Immature natural killer cell (primary cell): Measurements from ENCODE around the gene RGS12. TPM values are rescaled to one million over a fixed set of nuclear protein-coding genes. Genes with fewer than 3 reads are reported as not detected.

Experiments
- DNase-seq, 3 donors: peaks; one replicate each; pipeline ENCODE4 v3.0.0; 2022; ENCODE audit warnings: mixed read lengths in 1 of 3
- H3K27ac Mint-ChIP-seq, 6 donors: one replicate each; pipeline ENCODE4 v1.8.0; 2020; ENCODE audit warnings: mixed read lengths in 6 of 6, mild to moderate bottlenecking in 5 of 6, inconsistent platforms in 4 of 6, moderate library complexity in 3 of 6
- H3K27me3 Mint-ChIP-seq, 3 donors: one replicate each; pipeline ENCODE4 v1.8.0; 2020 to 2021; ENCODE audit warnings: low read depth in 3 of 3, mild to moderate bottlenecking in 3 of 3, mixed read lengths in 3 of 3, moderate library complexity in 3 of 3, inconsistent platforms in 1 of 3
- H3K36me3 Mint-ChIP-seq, 3 donors: one replicate each; pipeline ENCODE4 v1.8.0; 2020; ENCODE audit warnings: mixed read lengths in 3 of 3, inconsistent platforms in 2 of 3, mild to moderate bottlenecking in 2 of 3
- H3K4me1 Mint-ChIP-seq, 2 donors: one replicate each; pipeline ENCODE4 v1.8.0; 2020; ENCODE audit warnings: inconsistent platforms in 2 of 2, mild to moderate bottlenecking in 2 of 2, mixed read lengths in 2 of 2, moderate library complexity in 1 of 2
- H3K4me3 Mint-ChIP-seq, 5 donors: one replicate each; pipeline ENCODE4 v1.8.0; 2020; ENCODE audit warnings: mild to moderate bottlenecking in 5 of 5, mixed read lengths in 5 of 5, inconsistent platforms in 3 of 5, moderate library complexity in 3 of 5
- H3K9me3 Mint-ChIP-seq, 6 donors: one replicate each; pipeline ENCODE4 v1.8.0; 2020; ENCODE audit warnings: mild to moderate bottlenecking in 6 of 6, mixed read lengths in 6 of 6, inconsistent platforms in 4 of 6, moderate library complexity in 3 of 6
- polyA plus RNA-seq, 3 donors: library from polyadenylated mRNA; unstranded; fragments of 300-500 nt; fragmentation: Illumina TruSeq; gene quantifications; one replicate each; pipeline ENCODE4 v1.2.3, GENCODE V29; 2021

Gene RGS12
- polyA plus RNA-seq, 3 donors from 2014 or later, result 2.5 to 2.7 TPM; not detected in 1

DNA sequence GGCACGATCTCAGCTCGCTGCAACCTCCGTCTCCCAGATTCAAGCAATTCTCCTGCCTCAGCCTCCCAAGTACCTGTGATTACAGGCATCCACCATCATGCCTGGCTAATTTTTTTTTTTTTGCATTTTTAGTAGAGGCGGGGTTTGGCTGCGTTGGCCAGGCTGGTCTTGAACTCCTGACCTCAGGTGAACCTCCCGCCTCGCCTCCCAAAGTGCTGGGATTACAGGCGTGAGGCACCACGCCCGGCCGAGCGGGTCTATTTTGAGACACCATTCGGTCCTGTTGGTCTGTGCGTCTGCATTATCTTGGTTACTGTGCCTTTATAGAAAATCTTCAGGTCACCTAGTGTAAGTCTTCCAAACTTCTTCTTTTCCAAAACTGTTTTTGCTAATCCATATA is 21.7 kb upstream of the RGS12 start:
- Mint-ChIP-seq H3K4me1 (no peaks in the 10 kb centered on the region), H3K27ac (no peak overlapping the region), H3K36me3 (peaks cover 0 to 7% (median 0%) of the 10 kb centered on the region in 3 donors), H3K9me3 (peaks cover 0 to 4% (median 0%) of the 10 kb centered on the region in 6 donors), H3K4me3 (no peak overlapping the region), H3K27me3 (peaks cover 0 to 3% (median 0%) of the 10 kb centered on the region in 3 donors)
- no peak for DNase-seq

DNA sequence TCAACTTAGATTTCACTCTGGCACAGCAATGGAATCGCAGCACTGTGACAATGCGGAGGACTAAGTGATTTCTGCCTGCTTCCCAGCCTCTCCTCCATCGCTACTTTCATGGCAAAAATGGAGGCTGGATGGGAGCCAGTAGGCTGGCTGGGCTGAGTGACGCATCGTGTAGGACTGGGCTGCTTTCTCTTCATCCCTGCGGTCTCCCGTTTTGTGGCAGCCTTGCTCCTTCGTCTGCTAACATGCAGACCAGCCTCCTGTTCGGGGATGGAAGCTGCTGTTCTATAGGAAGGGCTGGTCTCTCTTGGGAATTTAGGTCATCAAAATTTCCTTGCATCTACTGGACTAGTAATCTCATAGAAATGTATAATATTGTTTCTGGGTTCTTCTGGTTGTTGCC is 15.8 kb upstream of the RGS12 start:
- H3K27ac Mint-ChIP-seq, result no peak overlapping the region
- no peak overlapping the region for H3K4me3 Mint-ChIP-seq
- peaks cover 0 to 7% (median 2%) of the 10 kb centered on the region in 6 donors for H3K9me3 Mint-ChIP-seq
- no peaks in the 10 kb centered on the region for H3K4me1 Mint-ChIP-seq
- peaks cover 6 to 26% (median 7%) of the 10 kb centered on the region in 3 donors for H3K36me3 Mint-ChIP-seq
- DNase-seq, result no peak
- H3K27me3 Mint-ChIP-seq, result peaks cover 2 to 6% (median 5%) of the 10 kb centered on the region in 3 donors

DNA sequence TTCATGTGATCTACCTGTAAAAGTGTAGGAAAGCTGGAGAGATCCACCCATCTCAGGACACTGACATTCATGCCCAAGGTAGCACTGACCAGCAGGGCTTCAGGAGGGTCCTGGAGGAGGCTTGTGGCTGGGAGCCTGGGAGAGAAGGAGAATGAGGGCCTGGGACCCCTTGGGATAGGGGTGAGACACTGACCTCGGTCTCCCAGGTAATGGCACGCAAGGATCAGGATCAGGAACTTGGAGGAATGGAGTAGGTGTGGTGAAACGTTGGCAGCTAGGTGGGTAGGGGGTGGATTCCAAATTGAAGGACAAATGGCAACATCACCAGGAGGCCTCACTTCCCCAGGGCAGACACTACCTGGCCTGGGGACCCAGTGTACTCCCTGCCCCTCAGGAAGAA is 12.4 kb upstream of the RGS12 start:
- Mint-ChIP-seq H3K9me3 (peaks cover 0 to 5% (median 2%) of the 10 kb centered on the region in 6 donors), H3K27ac (no peak overlapping the region), H3K4me3 (no peak overlapping the region), H3K4me1 (no peaks in the 10 kb centered on the region), H3K27me3 (peaks cover 5 to 7% (median 6%) of the 10 kb centered on the region in 3 donors), H3K36me3 (peaks cover 6 to 22% (median 7%) of the 10 kb centered on the region in 3 donors)
- DNase-seq, result no peak

DNA sequence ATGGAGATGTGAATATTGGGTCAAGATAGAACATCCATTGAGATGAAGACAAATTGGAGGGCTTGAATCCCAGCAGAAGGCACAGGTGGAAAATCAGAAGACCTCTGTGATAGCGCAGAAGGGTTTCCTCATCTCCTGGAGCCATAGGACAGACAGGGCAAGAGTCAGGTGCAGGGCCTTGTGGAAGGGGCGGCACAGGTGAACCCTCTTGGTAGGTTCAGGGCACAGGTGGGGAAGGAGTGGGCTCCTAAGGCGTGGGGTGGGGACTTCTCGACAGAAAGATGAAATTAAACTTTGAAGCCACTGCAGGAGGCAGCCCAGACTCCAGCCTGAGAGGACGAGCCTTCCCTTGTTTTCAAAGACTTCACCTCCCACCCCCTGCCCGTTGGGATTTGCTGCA is 9.3 kb upstream of the RGS12 start:
- Mint-ChIP-seq H3K27ac (no peak overlapping the region), H3K36me3 (peaks cover 0 to 16% (median 4%) of the 10 kb centered on the region in 3 donors), H3K9me3 (peaks cover 0 to 5% (median 2%) of the 10 kb centered on the region in 6 donors), H3K4me3 (no peak overlapping the region), H3K27me3 (peaks cover 7 to 13% (median 9%) of the 10 kb centered on the region in 3 donors), H3K4me1 (no peaks in the 10 kb centered on the region)
- DNase-seq, result no peak

DNA sequence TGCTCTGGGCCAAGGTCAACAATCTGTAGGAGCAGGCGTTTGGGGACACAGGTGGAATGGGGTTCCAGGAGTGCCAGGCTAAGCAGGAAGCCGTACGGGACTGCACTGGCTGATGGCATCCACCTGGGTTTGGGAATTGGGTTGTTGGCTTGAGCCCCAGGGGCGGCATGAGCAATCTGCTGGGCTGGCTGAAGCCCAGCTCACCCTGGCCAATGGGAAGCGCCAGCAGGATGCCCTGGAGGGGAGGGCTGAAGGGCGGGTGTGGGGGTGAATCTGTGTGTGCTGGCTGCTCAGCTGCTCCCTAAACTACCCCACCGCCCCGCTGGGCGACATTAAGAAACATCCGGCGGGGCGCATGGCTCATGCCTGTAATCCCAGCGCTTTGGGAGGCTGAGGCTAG is 8.9 kb upstream of the RGS12 start:
- peaks cover 0 to 4% (median 2%) of the 10 kb centered on the region in 6 donors for H3K9me3 Mint-ChIP-seq
- no peak overlapping the region for H3K27ac Mint-ChIP-seq
- peaks cover 7 to 10% (median 9%) of the 10 kb centered on the region in 3 donors for H3K27me3 Mint-ChIP-seq
- no peak for DNase-seq
- no peak overlapping the region for H3K4me3 Mint-ChIP-seq
- peaks cover 0 to 13% (median 2%) of the 10 kb centered on the region in 3 donors for H3K36me3 Mint-ChIP-seq
- no peaks in the 10 kb centered on the region for H3K4me1 Mint-ChIP-seq

DNA sequence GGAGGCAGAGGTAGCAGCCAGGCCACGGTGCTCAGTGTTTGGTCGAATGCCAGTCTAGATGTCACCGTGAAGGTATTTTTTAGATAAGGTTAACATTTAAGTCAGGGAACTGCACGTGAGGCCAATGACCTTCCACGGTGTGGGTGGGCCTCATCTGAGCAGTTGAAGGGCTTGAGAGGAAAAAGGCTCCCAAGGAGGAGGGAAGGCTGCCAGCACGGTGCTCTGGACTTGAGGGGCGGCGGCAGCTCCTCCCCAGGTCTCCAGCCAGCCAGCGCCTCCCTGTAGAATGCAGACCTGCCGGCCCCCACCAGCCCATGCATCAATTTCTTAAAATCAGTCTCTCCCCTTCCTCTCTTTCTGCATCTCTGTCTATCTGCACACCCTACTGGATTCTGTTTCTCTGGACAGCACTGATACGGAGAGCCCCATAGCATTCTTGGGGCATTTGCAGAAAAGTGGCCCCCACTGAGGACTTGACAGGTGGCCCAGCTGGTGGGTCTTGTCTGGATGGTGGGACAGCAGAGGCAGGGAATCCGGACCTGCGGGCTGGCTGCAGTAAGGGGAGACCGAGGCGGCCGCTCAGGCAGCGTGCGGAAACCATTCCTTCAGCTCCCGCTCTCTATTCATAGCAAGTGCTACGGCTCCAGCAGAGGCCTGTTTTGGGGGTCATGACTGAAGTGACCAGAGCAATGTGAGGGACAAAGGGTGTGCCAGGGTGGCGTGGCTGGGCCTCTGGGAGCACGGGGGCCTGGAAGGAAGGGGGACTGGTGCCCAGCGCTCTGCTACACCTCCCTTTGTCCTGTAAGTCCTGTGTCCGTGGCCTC is 7.9 kb upstream of the RGS12 start:
- peaks cover 0 to 10% (median 0%) of the 10 kb centered on the region in 3 donors for H3K36me3 Mint-ChIP-seq
- peaks cover 6 to 9% (median 9%) of the 10 kb centered on the region in 3 donors for H3K27me3 Mint-ChIP-seq
- no peak overlapping the region for H3K4me3 Mint-ChIP-seq
- no peak overlapping the region for H3K27ac Mint-ChIP-seq
- H3K4me1 Mint-ChIP-seq, result no peaks in the 10 kb centered on the region
- no peak for DNase-seq
- H3K9me3 Mint-ChIP-seq, result peaks cover 0 to 4% (median under 1%) of the 10 kb centered on the region in 6 donors

DNA sequence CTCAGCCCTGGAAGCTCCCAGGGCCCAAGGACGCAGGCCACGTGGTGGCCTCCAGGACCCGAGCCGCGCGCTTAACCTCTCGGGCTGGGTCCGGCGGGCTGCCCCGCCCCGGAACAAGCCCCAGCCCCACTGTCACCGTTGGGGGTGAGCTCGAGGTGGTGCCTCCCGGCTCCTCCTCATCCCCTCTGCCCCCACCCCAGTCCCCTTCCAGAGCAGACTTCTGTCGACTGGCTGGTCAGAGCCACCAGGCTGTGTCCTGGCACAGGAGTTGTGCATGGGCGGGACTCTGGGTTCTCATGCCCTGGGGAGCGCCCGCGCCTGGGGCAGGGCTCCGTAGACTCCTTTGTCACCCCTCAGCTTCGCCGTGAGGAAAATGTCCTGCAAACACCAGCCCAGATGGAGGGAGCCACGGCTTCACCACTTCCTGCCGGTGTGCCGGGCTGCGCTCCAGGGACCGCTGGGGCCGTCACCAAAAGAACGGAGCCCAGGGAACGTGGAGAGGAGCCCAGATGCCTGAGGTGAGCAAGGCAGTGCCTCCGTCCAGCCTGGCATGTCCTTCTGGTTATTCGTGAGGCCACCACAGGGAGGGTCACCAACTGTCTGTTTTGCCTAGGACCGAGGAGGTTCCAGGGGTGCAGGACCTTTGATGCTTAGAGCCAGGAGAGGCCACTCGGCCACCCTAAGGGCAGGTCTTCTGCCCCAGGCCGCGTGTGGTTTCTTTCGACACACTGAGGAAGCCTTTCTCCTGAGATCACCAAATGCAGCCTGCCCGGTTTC is 7.1 kb upstream of the RGS12 start:
- peaks cover 0 to 6% (median 0%) of the 10 kb centered on the region in 3 donors for H3K36me3 Mint-ChIP-seq
- H3K27ac Mint-ChIP-seq, result no peak overlapping the region
- DNase-seq, result no peak
- H3K27me3 Mint-ChIP-seq, result peaks cover 6 to 9% (median 9%) of the 10 kb centered on the region in 3 donors
- H3K4me1 Mint-ChIP-seq, result no peaks in the 10 kb centered on the region
- peak overlapping the region in 1 of 5 donors; percentile 17 for H3K4me3 Mint-ChIP-seq
- H3K9me3 Mint-ChIP-seq, result peaks cover 0 to 4% (median under 1%) of the 10 kb centered on the region in 6 donors

DNA sequence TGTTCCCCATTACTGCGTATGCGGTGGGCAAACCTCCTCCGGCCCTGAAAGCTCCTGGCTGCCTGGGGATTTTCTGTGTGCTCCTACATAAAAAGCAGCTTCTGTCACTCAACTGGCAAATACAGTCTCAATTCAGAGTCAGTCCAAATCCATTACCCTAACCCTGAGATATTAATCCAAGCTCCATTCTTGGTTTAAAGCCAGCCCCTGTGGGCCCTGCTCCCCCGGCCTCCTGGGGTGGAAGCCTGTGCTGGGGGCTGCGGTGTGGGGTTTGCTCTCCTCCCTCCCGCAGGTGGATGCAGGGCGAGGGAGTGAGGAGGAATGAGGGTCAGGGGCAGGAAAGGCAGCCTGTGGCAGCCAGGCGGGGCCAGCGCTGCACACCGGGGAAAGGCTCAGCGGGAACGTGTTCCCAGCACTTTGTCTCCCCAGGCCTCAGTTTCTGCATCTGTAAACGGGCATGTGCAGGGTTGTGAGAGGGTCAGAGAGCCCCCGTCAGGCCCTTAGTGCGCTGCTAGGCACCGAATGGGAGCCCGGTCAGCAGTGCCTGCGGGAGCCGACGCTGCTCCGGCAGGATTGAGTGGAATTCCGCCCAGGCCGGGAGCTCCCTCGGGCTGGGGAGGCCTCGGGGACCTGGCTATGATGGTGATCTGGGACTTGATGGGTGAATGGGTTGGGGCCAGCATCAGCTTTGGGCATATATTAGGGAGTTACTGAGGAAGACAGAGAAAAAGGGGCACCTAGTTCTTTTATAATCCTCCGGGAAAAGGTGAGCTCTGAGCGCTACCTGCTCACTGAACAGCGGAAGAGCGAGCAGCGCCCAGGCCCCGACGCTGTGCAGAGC is 6.3 kb upstream of the RGS12 start:
- Mint-ChIP-seq H3K36me3 (peaks cover 0 to 4% (median 0%) of the 10 kb centered on the region in 3 donors), H3K4me3 (no peak overlapping the region), H3K4me1 (peaks cover 2% of the 10 kb centered on the region in 2 donors), H3K27ac (no peak overlapping the region), H3K9me3 (peaks cover 0 to 3% (median under 1%) of the 10 kb centered on the region in 6 donors), H3K27me3 (peaks cover 8 to 10% (median 8%) of the 10 kb centered on the region in 3 donors)
- DNase-seq, result no peak

DNA sequence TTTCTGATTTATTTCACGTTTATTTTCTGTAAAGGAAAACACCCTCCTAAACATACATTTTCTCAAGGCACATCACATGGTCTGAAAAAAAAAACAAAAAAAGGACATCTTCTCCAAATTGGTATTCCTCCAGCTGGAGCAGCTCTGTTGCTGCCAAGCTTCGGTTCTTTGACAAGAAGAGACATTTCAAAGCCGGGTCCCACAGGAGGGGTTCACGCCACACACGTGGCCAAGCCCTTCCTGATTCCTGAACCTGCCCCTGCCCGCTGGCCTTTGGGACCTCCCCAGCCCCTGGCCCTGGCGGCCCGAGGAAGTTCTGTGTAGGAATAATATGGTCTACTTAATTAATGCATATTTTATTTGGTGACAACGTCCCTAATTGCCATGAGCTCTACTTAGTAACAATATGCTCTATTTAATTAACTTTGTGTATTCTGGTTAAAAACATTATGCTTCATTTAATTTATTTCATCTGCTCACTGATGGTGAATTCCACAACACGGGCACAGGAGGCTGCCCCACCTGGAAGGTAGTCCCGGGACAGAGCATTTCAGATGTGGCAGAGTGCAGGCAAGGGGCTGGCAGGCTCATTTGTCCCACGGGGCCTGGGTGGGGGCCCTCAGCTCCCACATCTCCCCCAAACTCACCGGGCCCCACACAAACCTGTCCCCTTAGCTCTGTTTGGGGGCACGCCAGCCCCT is 5.4 kb upstream of the RGS12 start:
- Mint-ChIP-seq H3K9me3 (no peaks in the 10 kb centered on the region), H3K27ac (no peak overlapping the region), H3K36me3 (no peaks in the 10 kb centered on the region), H3K4me1 (peaks cover 6 to 8% of the 10 kb centered on the region in 2 donors), H3K4me3 (no peak overlapping the region), H3K27me3 (peaks cover 4 to 11% (median 10%) of the 10 kb centered on the region in 3 donors)
- DNase-seq, result no peak

DNA sequence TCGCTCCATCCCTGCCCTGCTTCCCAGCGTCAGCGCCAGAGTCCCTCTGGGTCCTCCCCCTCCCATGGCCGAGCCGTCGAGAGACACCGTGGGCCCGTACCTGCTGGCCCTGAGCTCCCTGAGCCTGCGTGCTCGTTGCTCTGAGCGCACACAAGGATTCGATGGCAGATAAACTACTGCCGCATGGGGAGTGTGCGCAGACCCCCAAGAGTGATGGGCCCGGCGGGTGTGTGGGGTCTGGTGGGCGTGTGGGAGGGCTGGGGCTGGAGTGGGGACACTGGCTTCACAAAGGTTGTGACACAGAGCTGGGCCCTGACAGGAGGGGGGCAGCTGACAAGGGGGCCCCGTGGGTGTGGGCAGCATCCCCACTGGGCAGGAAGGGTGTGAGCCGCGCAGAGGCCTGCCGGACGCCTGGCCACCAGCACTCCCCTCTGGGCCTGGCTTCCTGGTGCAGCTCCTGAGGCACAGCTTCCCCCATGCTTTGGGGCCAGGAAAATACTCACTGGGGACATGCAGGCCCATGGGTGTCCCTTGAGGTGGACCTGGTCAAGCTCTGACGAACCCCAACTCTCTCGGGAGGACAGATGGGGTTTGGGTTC is 4.8 kb upstream of the RGS12 start:
- H3K27me3 Mint-ChIP-seq, result peaks cover 3 to 11% (median 10%) of the 10 kb centered on the region in 3 donors
- H3K4me1 Mint-ChIP-seq, result peaks cover 6 to 8% of the 10 kb centered on the region in 2 donors
- no peaks in the 10 kb centered on the region for H3K36me3 Mint-ChIP-seq
- H3K27ac Mint-ChIP-seq, result no peak overlapping the region
- no peak for DNase-seq
- H3K4me3 Mint-ChIP-seq, result no peak overlapping the region
- no peaks in the 10 kb centered on the region for H3K9me3 Mint-ChIP-seq

DNA sequence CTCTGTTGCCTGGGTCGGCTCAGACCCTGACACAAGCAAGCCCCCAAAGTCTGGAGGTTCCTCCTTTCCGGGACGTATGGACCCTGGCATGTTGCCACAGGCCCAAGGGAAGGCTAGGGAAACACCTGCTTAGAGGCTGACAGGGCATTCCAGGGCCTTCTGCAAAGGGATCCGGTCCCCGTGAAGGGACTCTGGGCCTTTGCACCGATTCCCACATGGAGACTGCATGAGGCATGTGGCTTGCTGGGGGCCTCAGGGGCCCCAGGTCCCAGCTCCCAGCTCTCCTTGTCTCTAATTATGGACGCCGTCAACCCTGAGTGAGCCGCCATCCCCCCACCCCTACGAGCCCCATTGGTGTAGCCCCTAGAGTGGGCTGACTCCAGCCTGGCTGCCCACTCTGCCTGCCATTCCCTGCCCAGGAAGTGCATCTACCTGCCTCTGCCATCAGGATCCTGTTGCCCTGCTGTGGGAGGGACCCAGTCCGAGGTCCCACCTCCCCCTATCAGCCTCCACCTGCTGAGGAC is 4.2 kb upstream of the RGS12 start:
- Mint-ChIP-seq H3K4me1 (peaks cover 9 to 12% of the 10 kb centered on the region in 2 donors), H3K27me3 (peaks cover 3 to 11% (median 10%) of the 10 kb centered on the region in 3 donors), H3K36me3 (no peaks in the 10 kb centered on the region), H3K27ac (no peak overlapping the region), H3K9me3 (no peaks in the 10 kb centered on the region), H3K4me3 (no peak overlapping the region)
- no peak for DNase-seq

DNA sequence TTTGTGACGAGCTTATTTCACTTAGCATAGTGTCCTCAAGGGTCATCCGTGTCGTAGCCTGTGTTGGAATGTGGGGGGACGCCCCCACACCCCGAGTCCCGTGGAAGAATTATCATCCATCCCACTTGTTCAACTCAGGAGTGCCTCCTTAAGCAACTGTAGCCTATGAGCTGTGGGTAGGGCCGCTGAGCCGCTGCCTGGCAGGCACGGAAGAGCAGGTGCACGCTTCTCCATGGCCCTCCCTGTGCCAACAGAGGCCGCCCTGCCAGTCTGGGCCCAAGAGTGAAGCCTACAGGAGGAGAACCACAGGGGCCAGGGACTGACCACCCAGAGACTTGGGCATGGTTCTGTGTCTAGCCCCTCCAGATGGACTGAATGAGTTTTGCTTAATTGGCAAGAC is 2.3 kb upstream of the RGS12 start:
- Mint-ChIP-seq H3K27me3 (peaks cover 4 to 10% (median 7%) of the 10 kb centered on the region in 3 donors), H3K36me3 (no peaks in the 10 kb centered on the region), H3K27ac (no peak overlapping the region), H3K4me1 (peaks cover 14 to 15% of the 10 kb centered on the region in 2 donors), H3K4me3 (peak overlapping the region in 4 of 5 donors; percentile 30 to 56 (median 46)), H3K9me3 (no peaks in the 10 kb centered on the region)
- DNase-seq, result no peak
